Measurements from ENCODE around the gene CTSK.
A peak's percentile ranks its signal among the peaks of the same experiment; 100 is the strongest.
"Not testable (repeated sequence)": the region's sequence is repeated elsewhere in the genome, so short reads cannot be mapped to it uniquely, and the experiment has no call there.

CTSK gene
- 14.1 reads per million, percentile 39 among the genes with 10 or more reads in this experiment for total RNA-seq

- DNase-seq = no peak
Observed at GRCh38 chr1:150808121-150808520, at the start of gene CTSK. Gene CTSK (minus strand): TSS chr1:150808260. CDS start chr1:150806805, 1,455 bp downstream.

- not testable (repeated sequence) for DNase-seq
Observed at GRCh38 chr1:150852734-150853133, 44.7 kb upstream of the CTSK start.

GRCh38 chr1:150850801-150851362 is 42.8 kb upstream of the CTSK start:
- not testable (repeated sequence) for DNase-seq

- no peak for DNase-seq
Observed at GRCh38 chr1:150846473-150847146, 38.5 kb upstream of the CTSK start.

GRCh38 chr1:150843474-150843873 is 35.4 kb upstream of the CTSK start:
- no peak for DNase-seq

GRCh38 chr1:150842964-150843363 is 34.9 kb upstream of the CTSK start:
- no peak for DNase-seq

GRCh38 chr1:150842343-150842742 is 34.3 kb upstream of the CTSK start:
- DNase-seq = no peak

- no peak for DNase-seq
Observed at GRCh38 chr1:150841626-150842025, 33.6 kb upstream of the CTSK start.

- not testable (repeated sequence) for DNase-seq
Observed at GRCh38 chr1:150840850-150841249, 32.8 kb upstream of the CTSK start.

- no peak for DNase-seq
Observed at GRCh38 chr1:150836129-150836773, 28.2 kb upstream of the CTSK start.

GRCh38 chr1:150833961-150834360 is 25.9 kb upstream of the CTSK start:
- DNase-seq = not testable (repeated sequence)

- DNase-seq = no peak
Observed at GRCh38 chr1:150832597-150832996, 24.5 kb upstream of the CTSK start.

- DNase-seq = no peak
Observed at GRCh38 chr1:150829751-150830150, 21.7 kb upstream of the CTSK start.

- no peak for DNase-seq
Observed at GRCh38 chr1:150826299-150826698, 18.2 kb upstream of the CTSK start.

GRCh38 chr1:150820730-150821512 is 12.9 kb upstream of the CTSK start:
- DNase-seq = no peak

GRCh38 chr1:150815871-150816270 is 7.8 kb upstream of the CTSK start:
- no peak for DNase-seq

GRCh38 chr1:150813028-150813707 is 5.1 kb upstream of the CTSK start:
- no peak for DNase-seq

GRCh38 chr1:150810958-150811659 is 3.0 kb upstream of the CTSK start:
- no peak for DNase-seq

GRCh38 chr1:150809651-150810050 is 1.6 kb upstream of the CTSK start:
- no peak for DNase-seq

GRCh38 chr1:150808846-150809245 is 786 bp upstream of the CTSK start:
- no peak for DNase-seq

- DNase-seq = no peak
Observed at GRCh38 chr1:150807249-150808023, 624 bp downstream of the CTSK start.
